GM15510 (cell line): ENCODE results near the gene SCO1.

ENCODE experiments used
- POLR2A ChIP-seq: IDR thresholded peaks from 3 replicates; pipeline ENCODE4 v1.6.1; 2011; ENCODE audit warnings: borderline replicate concordance; ENCODE audit not compliant: insufficient read length; ENCODE audit errors: extremely low read depth

Gene SCO1

DNA sequence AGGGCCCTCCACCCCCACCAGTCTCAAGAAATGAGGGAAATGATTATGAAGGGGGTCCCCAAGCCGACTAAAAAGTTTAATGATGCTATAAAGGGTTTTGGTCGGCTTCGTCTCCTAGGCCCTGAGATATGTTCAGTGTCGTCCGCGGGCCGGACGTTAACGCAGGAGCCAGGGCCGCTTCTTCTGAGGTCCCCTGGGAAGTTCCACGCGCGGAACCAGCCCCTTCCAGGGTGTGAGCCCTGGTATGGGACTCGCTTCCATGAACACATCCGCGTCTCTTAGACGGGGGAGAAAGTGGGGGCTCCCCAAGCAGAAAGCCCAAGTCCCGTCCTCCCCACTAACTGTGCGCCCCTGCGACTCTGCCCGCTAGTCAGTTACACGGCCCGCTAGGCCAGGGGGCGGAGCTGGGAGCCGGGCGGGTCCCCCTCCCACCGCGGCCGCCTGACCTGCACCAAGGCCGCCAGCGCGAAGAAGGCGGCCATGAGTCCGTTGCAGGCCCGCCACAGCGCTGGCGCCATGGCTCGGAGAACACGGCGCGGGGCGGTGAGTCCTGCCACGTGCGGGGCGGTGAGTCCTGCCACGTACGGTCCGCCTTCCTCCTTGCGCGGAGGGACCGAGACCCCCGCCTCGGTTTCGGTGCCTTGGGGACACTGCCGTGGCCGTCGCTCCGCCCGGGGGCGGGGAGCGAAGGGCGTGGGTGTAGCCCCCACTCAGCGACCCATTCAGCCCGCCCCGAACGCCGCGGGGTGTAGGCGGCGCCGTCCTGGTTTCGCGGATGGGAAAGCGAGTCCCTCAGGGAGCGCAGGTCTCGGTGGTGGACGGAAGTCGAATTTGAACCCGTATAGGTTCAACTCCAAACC, 32.2 kb upstream of the SCO1 start, which contains the start of gene TMEM220:
Gene TMEM220 (minus strand): TSS at position 690 of the 860 bp plus-strand sequence. CDS start 172 bp downstream, at position 518.
- TF ChIP-seq POLR2A: peak; percentile 45

- no peak for TF ChIP-seq POLR2A
Measured at GRCh38 chr17:10728331-10728892, 31.1 kb upstream of the SCO1 start.

GRCh38 chr17:10727192-10727591, 29.9 kb upstream of the SCO1 start:
- no peak for TF ChIP-seq POLR2A

GRCh38 chr17:10726196-10726595, 28.9 kb upstream of the SCO1 start:
- TF ChIP-seq POLR2A: no peak

GRCh38 chr17:10725262-10725661, 27.9 kb upstream of the SCO1 start:
- TF ChIP-seq POLR2A: no peak

DNA sequence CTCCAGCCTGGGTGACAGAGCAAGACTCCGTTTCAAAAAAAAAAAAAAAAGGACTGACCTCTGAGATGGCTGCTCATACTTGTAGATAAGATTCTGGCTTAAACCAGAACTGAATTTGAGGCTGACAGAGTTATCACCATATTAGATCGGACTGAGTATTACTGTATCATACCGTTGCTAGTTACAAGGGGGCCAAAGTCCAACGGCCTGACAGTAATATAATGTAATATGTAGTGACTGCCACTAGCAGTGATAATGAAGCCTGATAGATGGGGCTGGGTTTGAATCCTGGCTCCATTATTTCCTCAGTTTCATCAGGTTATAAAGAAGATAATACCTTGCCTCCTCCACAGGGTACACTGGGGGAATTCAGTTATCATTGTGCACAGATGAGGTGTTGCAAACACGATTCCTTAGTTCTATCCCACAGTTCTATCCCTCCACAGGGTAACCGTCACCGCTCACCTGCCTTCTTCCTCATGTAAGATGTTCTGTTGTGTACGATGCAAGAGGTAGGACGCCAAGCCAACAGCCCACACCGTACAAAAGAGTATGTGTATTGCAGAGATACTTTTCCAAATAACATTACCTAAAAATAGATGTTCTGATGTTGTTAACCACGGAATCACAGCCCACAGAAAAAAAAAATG, 27.3 kb upstream of the SCO1 start:
- TF ChIP-seq POLR2A: no peak

DNA sequence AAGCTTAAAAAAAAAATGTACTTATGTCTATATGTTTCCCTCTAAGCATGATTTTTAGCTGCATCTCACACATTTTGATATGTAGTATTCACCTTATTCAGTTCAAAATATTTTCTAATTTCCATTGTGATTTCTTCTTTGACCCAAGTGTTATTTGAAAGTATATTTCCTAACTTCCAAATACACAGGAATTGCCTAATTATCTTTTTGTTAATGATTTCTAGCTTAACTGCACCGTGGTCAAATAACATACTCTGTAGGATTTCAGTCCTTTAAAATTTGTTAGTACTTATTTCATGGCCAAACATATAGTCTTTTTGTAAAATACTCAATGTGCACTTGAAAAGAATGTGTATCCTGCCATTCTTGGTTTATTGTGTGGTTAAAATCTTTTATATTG, 21.2 kb upstream of the SCO1 start:
- TF ChIP-seq POLR2A: no peak

DNA sequence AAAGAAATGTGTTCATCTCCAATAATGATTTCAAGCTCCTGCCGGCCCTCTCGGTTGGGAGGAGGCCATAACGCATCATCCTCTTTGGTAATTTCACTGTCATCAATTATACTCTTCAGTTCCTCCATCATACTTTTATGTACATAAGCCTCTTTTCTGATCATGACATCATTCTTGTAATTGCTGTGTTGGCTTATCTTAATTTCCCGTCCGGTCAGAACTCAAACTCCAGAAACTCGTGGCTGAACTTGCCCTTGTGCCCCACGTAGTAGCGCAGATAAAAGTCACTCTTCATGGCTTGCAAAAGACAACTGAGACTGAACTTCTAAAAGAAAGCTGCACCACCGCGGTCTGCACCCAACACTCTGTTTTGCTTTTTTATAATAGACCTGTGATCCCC, 18.9 kb upstream of the SCO1 start:
- TF ChIP-seq POLR2A: no peak

DNA sequence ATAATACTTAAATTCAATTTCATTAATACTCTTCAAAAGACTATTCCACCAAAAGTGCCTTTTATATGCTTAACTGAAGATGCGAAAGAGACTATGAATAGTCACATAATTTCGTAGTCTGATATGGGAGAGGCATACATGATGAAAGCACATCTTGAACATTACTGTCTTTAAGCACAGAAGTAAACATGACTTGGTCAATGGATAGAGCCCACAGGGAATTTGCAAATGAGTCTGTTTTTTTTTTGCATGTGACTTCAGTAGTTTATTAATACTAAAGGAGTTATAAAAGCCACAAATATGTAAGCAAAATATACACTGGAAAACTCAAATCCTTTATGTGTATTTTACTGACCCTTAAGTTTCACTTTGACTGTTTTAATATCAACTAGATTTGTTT, 16.0 kb upstream of the SCO1 start:
- no peak for TF ChIP-seq POLR2A

- no peak for TF ChIP-seq POLR2A
Measured at GRCh38 chr17:10705727-10706126, 8.4 kb upstream of the SCO1 start.

- no peak for TF ChIP-seq POLR2A
Measured at GRCh38 chr17:10702574-10702973, 5.2 kb upstream of the SCO1 start.

GRCh38 chr17:10699856-10700255, 2.5 kb upstream of the SCO1 start:
- no peak for TF ChIP-seq POLR2A

GRCh38 chr17:10698096-10698818, 924 bp upstream of the SCO1 start:
- no peak for TF ChIP-seq POLR2A

GRCh38 chr17:10687499-10687898, 9.8 kb downstream of the SCO1 start:
- no peak for TF ChIP-seq POLR2A

GRCh38 chr17:10683853-10684252, 13.5 kb downstream of the SCO1 start:
- TF ChIP-seq POLR2A: no peak
